IMR-90 (cell line): ENCODE measurements around the gene TRDN. TPM values are rescaled to one million over a fixed set of nuclear protein-coding genes. Genes with fewer than 3 reads are reported as not detected.

Source experiments
- ATAC-seq: fragments of 200-7000 bp; cut with Tn5 transposase; 2 replicates; pipeline ENCODE4 v1.9.1; 2020; ENCODE audit warnings: low read depth, mild to moderate bottlenecking, moderate library complexity
- BruUV-seq: library from RNA; stranded (reverse); fragments of 400-500 nt; replicated peaks from 2 replicates; lab custom pipeline; 2021; lab: Mats Ljungman, UMichigan
- CTCF ChIA-PET: fragments of 300-600 bp; formaldehyde crosslinking; extraction: SDS; loops from one replicate; lab custom pipeline; 2021; ENCODE audit warnings: antibody characterized with exemption; lab: Yijun Ruan, JAX
- POLR2A ChIA-PET: fragments of 300-600 bp; sonication (Branson Sonifier 250); formaldehyde crosslinking; loops from one replicate; lab custom pipeline; 2022; ENCODE audit warnings: antibody characterized with exemption; ENCODE audit not compliant: unreplicated experiment; lab: Charles Lee
- DNase-seq: peaks from one replicate; pipeline ENCODE4 v3.0.0; 2013
- H2AFZ ChIP-seq: replicated peaks from 2 replicates; pipeline ENCODE3; 2013; ENCODE audit warnings: low read length, mild to moderate bottlenecking; ENCODE audit not compliant: poor library complexity
- H2AK5ac ChIP-seq: 2 replicates; pipeline ENCODE4 v1.6.1; 2013; ENCODE audit warnings: low read depth, low read length, inconsistent platforms
- H2AK9ac ChIP-seq: replicated peaks from 2 replicates; pipeline ENCODE3; 2013; ENCODE audit warnings: mild to moderate bottlenecking, low read depth, low read length, moderate library complexity; ENCODE audit not compliant: poor library complexity
- H2BK120ac ChIP-seq: 2 replicates; pipeline ENCODE4 v1.6.1; 2013; ENCODE audit warnings: low read depth, low read length, inconsistent platforms
- H2BK15ac ChIP-seq: 3 replicates; pipeline ENCODE4 v1.6.1; 2013; ENCODE audit warnings: low read depth, low read length, inconsistent platforms
- H2BK20ac ChIP-seq: 2 replicates; pipeline ENCODE4 v1.6.1; 2013; ENCODE audit warnings: low read depth, mild to moderate bottlenecking, inconsistent platforms, low read length, moderate library complexity
- H2BK5ac ChIP-seq: 2 replicates; pipeline ENCODE4 v1.6.1; 2013; ENCODE audit warnings: mild to moderate bottlenecking, low read depth, low read length, inconsistent platforms; ENCODE audit not compliant: poor library complexity, severe bottlenecking
- H3K14ac ChIP-seq: replicated peaks from 2 replicates; pipeline ENCODE4 v1.6.1; 2013; ENCODE audit warnings: low read depth, low read length, inconsistent platforms
- H3K18ac ChIP-seq: 2 replicates; pipeline ENCODE4 v1.6.1; 2013; ENCODE audit warnings: low read depth, low read length, control low read depth
- H3K23ac ChIP-seq: 2 replicates; pipeline ENCODE4 v1.6.1; 2013; ENCODE audit warnings: low read depth, low read length, inconsistent platforms
- H3K27ac ChIP-seq: 2 replicates; pipeline ENCODE4 v1.5.1; 2013; ENCODE audit warnings: mild to moderate bottlenecking, control low read depth, low read length; ENCODE audit not compliant: insufficient read depth
- H3K27me3 ChIP-seq: 2 replicates; pipeline ENCODE4 v1.6.1; 2013; ENCODE audit warnings: low read length; ENCODE audit not compliant: control insufficient read depth, insufficient read depth
- H3K36me3 ChIP-seq: 2 replicates; pipeline ENCODE4 v1.6.1; 2013; ENCODE audit warnings: low read length, mixed read lengths; ENCODE audit not compliant: control insufficient read depth, insufficient read depth
- H3K4ac ChIP-seq: 2 replicates; pipeline ENCODE4 v1.6.1; 2013; ENCODE audit warnings: low read depth, low read length, inconsistent platforms
- H3K4me1 ChIP-seq: 2 replicates; pipeline ENCODE4 v1.6.1; 2013; ENCODE audit warnings: low read length, mixed read lengths; ENCODE audit not compliant: control insufficient read depth, insufficient read depth
- H3K4me2 ChIP-seq: 2 replicates; pipeline ENCODE4 v1.6.1; 2013; ENCODE audit warnings: low read depth, mild to moderate bottlenecking, control low read depth, low read length, moderate library complexity
- H3K4me3 ChIP-seq: 2 replicates; pipeline ENCODE4 v1.5.1; 2013; ENCODE audit warnings: low read depth, mild to moderate bottlenecking, control low read depth, low read length, moderate library complexity; ENCODE audit not compliant: insufficient read depth
- H3K56ac ChIP-seq: 2 replicates; pipeline ENCODE4 v1.6.1; 2013; ENCODE audit warnings: low read length, inconsistent platforms; ENCODE audit not compliant: insufficient read depth; ENCODE audit errors: extremely low read depth
- H3K79me1 ChIP-seq, 2 experiments: 2 replicates each; pipeline ENCODE4 v1.6.1; 2013; ENCODE audit warnings: low read length in 2 of 2, inconsistent platforms in 1 of 2, low read depth in 1 of 2
- H3K9ac ChIP-seq: 2 replicates; pipeline ENCODE4 v1.6.1; 2013; ENCODE audit warnings: low read depth, low read length, control low read depth
- H3K9me1 ChIP-seq: 2 replicates; pipeline ENCODE4 v1.6.1; 2013; ENCODE audit warnings: low read length, inconsistent platforms; ENCODE audit not compliant: insufficient read depth
- H3K9me3 ChIP-seq: 2 replicates; pipeline ENCODE4 v1.6.1; 2013; ENCODE audit warnings: low read length; ENCODE audit not compliant: control insufficient read depth, insufficient read depth
- H4K20me1 ChIP-seq: 2 replicates; pipeline ENCODE4 v1.6.1; 2013; ENCODE audit warnings: low read length, inconsistent platforms; ENCODE audit not compliant: insufficient read depth
- H4K5ac ChIP-seq: 2 replicates; pipeline ENCODE4 v1.6.1; 2013; ENCODE audit warnings: mild to moderate bottlenecking, low read depth, low read length, control low read depth
- H4K8ac ChIP-seq, 2 experiments: 2 replicates each; pipeline ENCODE4 v1.6.1; 2013; ENCODE audit warnings: low read depth in 2 of 2, low read length in 2 of 2, control low read depth in 1 of 2, inconsistent platforms in 1 of 2
- H4K91ac ChIP-seq: 2 replicates; pipeline ENCODE4 v1.6.1; 2013; ENCODE audit warnings: low read depth, low read length, inconsistent platforms; ENCODE audit not compliant: insufficient read depth
- BHLHE40 ChIP-seq: fragments of 150-350 bp; IDR thresholded peaks from 2 replicates; pipeline ENCODE4 v1.6.1; 2016; ENCODE audit warnings: mild to moderate bottlenecking, low read depth, low read length
- ELK1 ChIP-seq: fragments of 150-350 bp; IDR thresholded peaks from 2 replicates; pipeline ENCODE4 v1.6.1; 2016; ENCODE audit warnings: low read depth, mild to moderate bottlenecking, low read length, moderate library complexity, borderline replicate concordance
- FOS ChIP-seq: fragments of 150-350 bp; IDR thresholded peaks from 2 replicates; pipeline ENCODE4 v1.6.1; 2016; ENCODE audit warnings: low read depth, low read length
- NFE2L2 ChIP-seq: fragments of 150-350 bp; IDR thresholded peaks from 2 replicates; pipeline ENCODE4 v1.6.1; 2016; ENCODE audit warnings: low read depth, mild to moderate bottlenecking, low read length
- RAD21 ChIP-seq: IDR thresholded peaks from 2 replicates; pipeline ENCODE4 v1.6.1; 2012; ENCODE audit warnings: low read length, improper control_type of control experiment
- dilution Hi-C: fragments of 300-500 bp; cut with HindIII; formaldehyde crosslinking; loops from one replicate; pipeline ENCODE4 v1.14.3; 2018; ENCODE audit warnings: low sequenced_read_pairs; ENCODE audit not compliant: unreplicated experiment
- in situ Hi-C: fragments of 300-500 bp; cut with MboI; formaldehyde crosslinking; loops from 3 replicates; pipeline ENCODE4 v1.14.3; 2019; ENCODE audit warnings: low sequenced_read_pairs, inconsistent platforms, mixed read lengths
- intact Hi-C: fragments of 100-400 bp; cut with micrococcal nuclease; formaldehyde crosslinking; loops from 2 replicates; pipeline ENCODE4 v1.10.0; 2022
- polyA plus RNA-seq, 3 experiments: library from polyadenylated mRNA; depleted of rRNA; stranded (reverse); fragments of >200 nt; gene quantifications; 2 replicates each; pipeline ENCODE4 v1.2.3, GENCODE V29; 2012; ENCODE audit warnings: low replicate concordance in 1 of 3
- total RNA-seq: library from RNA; depleted of rRNA; stranded (reverse); fragments of >200 nt; gene quantifications from 2 replicates; pipeline ENCODE4 v1.2.3, GENCODE V29; 2012

Gene TRDN
- total and polyA plus RNA-seq, 2 of the 4 experiments (the other 2 are of a cell fraction) = not detected

GRCh38 chr6:123329337-123329736 is 307.4 kb downstream of the TRDN start:
- ChIA-PET CTCF (no interaction called here), POLR2A (no interaction called here)
- Histone ChIP-seq H3K79me1 (no peaks in the 10 kb centered on the region), H2BK120ac (no peak overlapping the region), H3K14ac (no peak overlapping the region), H3K9ac (no peak overlapping the region), H2AFZ (no peak overlapping the region), H2BK20ac (no peak overlapping the region), H2BK15ac (no peak overlapping the region), H3K27ac (no peak overlapping the region), H2BK5ac (no peak overlapping the region), H3K9me1 (no peaks in the 10 kb centered on the region), H3K18ac (no peak overlapping the region), H3K4ac (no peak overlapping the region), H4K5ac (no peak overlapping the region), H3K56ac (no peak overlapping the region), H3K4me1 (no peaks in the 10 kb centered on the region), H2AK9ac (no peak overlapping the region), H3K9me3 (no peaks in the 10 kb centered on the region), H3K23ac (no peak overlapping the region), H3K36me3 (no peaks in the 10 kb centered on the region), H3K4me3 (no peak overlapping the region), H3K4me2 (no peak overlapping the region), H4K91ac (no peak overlapping the region), H4K20me1 (no peaks in the 10 kb centered on the region), H2AK5ac (no peak overlapping the region), H4K8ac (no peak overlapping the region), H3K27me3 (no peaks in the 10 kb centered on the region)
- no TSS peak for BruUV-seq
- intact Hi-C loops (no loop called here), in situ Hi-C loops (no loop called here), dilution Hi-C loops (no loop called here)
- no peak for ATAC-seq
- no peak for DNase-seq
- TF ChIP-seq ELK1 (no peak), FOS (no peak), RAD21 (no peak), NFE2L2 (no peak), BHLHE40 (no peak)
